GM12878 (cell line): ENCODE measurements around the gene AGBL4. TPM values are rescaled to one million over a fixed set of nuclear protein-coding genes. Genes with fewer than 3 reads are reported as not detected.

ENCODE experiments used
- ATAC-seq: fragments of 200-7000 bp; cut with Tn5 transposase; 3 replicates; pipeline ENCODE4 v1.9.1; 2020; ENCODE audit warnings: mild to moderate bottlenecking, moderate library complexity
- BruUV-seq: library from RNA; stranded (reverse); fragments of 400-500 nt; replicated peaks from 2 replicates; lab custom pipeline; 2021; lab: Mats Ljungman, UMichigan
- CTCF ChIA-PET: fragments of 300-600 bp; sonication (Branson Sonifier 250); formaldehyde crosslinking; extraction: SDS; loops from one replicate; lab custom pipeline; 2021; ENCODE audit warnings: inconsistent platforms; lab: Yijun Ruan, JAX
- POLR2A ChIA-PET: fragments of 350-600 bp; formaldehyde crosslinking; extraction: SDS; loops from one replicate; lab custom pipeline; 2021; ENCODE audit warnings: inconsistent platforms; lab: Charles Lee
- RAD21 ChIA-PET: fragments of 300-600 bp; sonication (Branson Sonifier 250); formaldehyde crosslinking; loops from one replicate; lab custom pipeline; 2023; ENCODE audit warnings: antibody characterized with exemption; ENCODE audit not compliant: unreplicated experiment; lab: Charles Lee
- SMC1A ChIA-PET: fragments of 300-600 bp; sonication (Branson Sonifier 250); formaldehyde crosslinking; loops from one replicate; lab custom pipeline; 2023; ENCODE audit not compliant: unreplicated experiment, uncharacterized antibody; lab: Charles Lee
- DNase-seq: peaks from one replicate; pipeline ENCODE4 v3.0.0-alpha.2; 2011; ENCODE audit warnings: low read depth, low spot score
- FAIRE-seq: peaks from 3 replicates; lab custom pipeline; 2011; peaks lifted over from hg19 to GRCh38; lab: Jason Lieb, UNC
- H2AFZ ChIP-seq: 2 replicates; pipeline ENCODE4 v1.6.0; 2011; ENCODE audit warnings: low read depth, low read length, control low read depth; ENCODE audit not compliant: control insufficient read depth
- H3K27ac ChIP-seq: 2 replicates; pipeline ENCODE4 v1.5.1; 2011; ENCODE audit warnings: control low read depth; ENCODE audit not compliant: control insufficient read depth, insufficient read depth
- H3K27me3 ChIP-seq, 2 experiments: replicated peaks in 1 of 2; 2 replicates each; pipeline versions ENCODE4 v1.6.0 to v1.6.1; 2011; ENCODE audit warnings: low read length in 1 of 2; ENCODE audit not compliant: control insufficient read depth in 2 of 2, insufficient read depth in 2 of 2
- H3K36me3 ChIP-seq, 2 experiments: 2 replicates each; pipeline ENCODE4 v1.5.1; 2011; ENCODE audit warnings: low read length in 1 of 2; ENCODE audit not compliant: control insufficient read depth in 2 of 2, insufficient read depth in 2 of 2
- H3K4me1 ChIP-seq: 2 replicates; pipeline ENCODE4 v1.6.1; 2011; ENCODE audit warnings: mild to moderate bottlenecking, low read length, moderate library complexity, mixed read lengths; ENCODE audit not compliant: control insufficient read depth, insufficient read depth
- H3K4me2 ChIP-seq: 2 replicates; pipeline ENCODE4 v1.6.0; 2011; ENCODE audit warnings: control low read depth; ENCODE audit not compliant: control insufficient read depth, insufficient read depth
- H3K4me3 ChIP-seq: fragments of 200-600 bp; sonication (generic); 2 replicates; pipeline ENCODE4 v1.5.1; 2016
- H3K79me2 ChIP-seq: 2 replicates; pipeline ENCODE4 v1.6.0; 2011; ENCODE audit warnings: low read length; ENCODE audit not compliant: control insufficient read depth, insufficient read depth
- H3K9ac ChIP-seq: 2 replicates; pipeline ENCODE4 v1.8.0; 2011; ENCODE audit warnings: low read length, control low read depth, mixed read lengths; ENCODE audit not compliant: control insufficient read depth, insufficient read depth
- H3K9me3 ChIP-seq: replicated peaks from 3 replicates; pipeline ENCODE4 v1.5.1; 2011; ENCODE audit warnings: mild to moderate bottlenecking, low read length; ENCODE audit not compliant: control insufficient read depth, insufficient read depth
- H4K20me1 ChIP-seq: 2 replicates; pipeline ENCODE4 v1.6.0; 2011; ENCODE audit not compliant: control insufficient read depth, insufficient read depth
- ASH2L ChIP-seq: fragments of 300-600, 200-600 bp; sonication (generic); IDR thresholded peaks from 2 replicates; pipeline ENCODE4 v1.6.1; 2017; ENCODE audit warnings: low read depth, mild to moderate bottlenecking, borderline replicate concordance
- DPF2 ChIP-seq: fragments of 450-650 bp; IDR thresholded peaks from 2 replicates; pipeline ENCODE4 v1.6.1; 2017; ENCODE audit warnings: mild to moderate bottlenecking
- EED ChIP-seq: sonication (generic); IDR thresholded peaks from 2 replicates; pipeline ENCODE4 v1.6.1; 2016; ENCODE audit warnings: antibody characterized with exemption, low read depth
- ESRRA ChIP-seq: IDR thresholded peaks from 2 replicates; pipeline ENCODE4 v1.6.1; 2012; ENCODE audit warnings: mild to moderate bottlenecking, low read length, improper control_type of control experiment
- HDGF ChIP-seq: fragments of 450-650 bp; IDR thresholded peaks from 2 replicates; pipeline ENCODE4 v1.6.1; 2016; ENCODE audit warnings: antibody characterized with exemption
- NFYB ChIP-seq: IDR thresholded peaks from 2 replicates; pipeline ENCODE4 v1.6.1; 2011; ENCODE audit warnings: low read depth, mild to moderate bottlenecking, low read length, improper control_type of control experiment, moderate library complexity; ENCODE audit not compliant: insufficient read depth
- RB1 ChIP-seq: fragments of 450-650 bp; formaldehyde crosslinking; IDR thresholded peaks from 2 replicates; pipeline ENCODE4 v1.6.1; 2017; ENCODE audit warnings: mild to moderate bottlenecking, borderline replicate concordance
- RELB ChIP-seq: fragments of 450-650 bp; IDR thresholded peaks from 2 replicates; pipeline ENCODE4 v1.6.1; 2017; ENCODE audit warnings: low read depth, mild to moderate bottlenecking, moderate library complexity
- ZNF24 ChIP-seq: fragments of 450-650 bp; IDR thresholded peaks from 2 replicates; pipeline ENCODE4 v1.6.1; 2017; ENCODE audit warnings: antibody characterized with exemption, mild to moderate bottlenecking
- WGBS: methylation state at CpG from one replicate; pipeline ENCODE4 v1.1.6; 2016; ENCODE audit warnings: low lambda C conversion rate; ENCODE audit not compliant: insufficient replicate concordance, insufficient coverage; ENCODE audit errors: missing lambda C conversion rate; 5-methylcytosine and 5-hydroxymethylcytosine counted together
- in situ Hi-C: fragments of 300-500 bp; cut with MboI; formaldehyde crosslinking; loops from 9 replicates; pipeline ENCODE4 v1.14.3; 2018; ENCODE audit warnings: mixed read lengths
- intact Hi-C: fragments of 100-400 bp; cut with micrococcal nuclease; formaldehyde crosslinking; loops from one replicate; pipeline ENCODE4 v1.14.2; 2022; ENCODE audit not compliant: unreplicated experiment
- polyA plus RNA-seq, 11 experiments: library from polyadenylated mRNA; depleted of rRNA in 4 of 11; unstranded in 6 of 11; stranded (reverse) in 5 of 11; fragments of >200 nt; fragmentation: Nextera tagmentation in 4 of 11; fragmentation: Illumina TruSeq in 1 of 11; extraction: Ambion mirVana in 4 of 11; extraction: Trizol in 1 of 11; gene quantifications; 1 replicate in 1 of 11; 2 replicates in 10 of 11; pipeline versions ENCODE4 v1.2.1 to v1.2.3, GENCODE V29; 2011 to 2016; ENCODE audit warnings: inconsistent platforms in 2 of 11, missing spikeins in 2 of 11, low read depth in 1 of 11
- total RNA-seq, 4 experiments: library from RNA; depleted of rRNA in 3 of 4; stranded (reverse); fragments of >200 nt in 3 of 4; fragmentation: Illumina TruSeq in 1 of 4; extraction: Trizol in 1 of 4; gene quantifications; 2 replicates each; pipeline versions ENCODE4 v1.2.1 to v1.2.3, GENCODE V29; 2013 to 2021

The AGBL4 gene
- total and polyA plus RNA-seq, 10 of the 15 experiments (the other 5 are each of a cell fraction or from before 2014, with no cell fraction given), result 0.31 TPM; not detected in 9

- TF ChIP-seq EED (no peak), HDGF (no peak), ESRRA (no peak), RB1 (no peak), ZNF24 (no peak), DPF2 (no peak), NFYB (no peak), RELB (no peak), ASH2L (no peak)
- TF ChIP-seq, all 136 proteins: peak for 0
- H3K79me2 ChIP-seq, result no peaks in the 10 kb centered on the region
- intact Hi-C loops (no loop called here), in situ Hi-C loops (no loop called here)
- CTCF ChIA-PET, result interaction anchor here (1.5 kb wide), 1 partner anchor 24 kb away, joined by 4 read pairs; no protein-coding TSS in a partner anchor
- WGBS, result 57% methylated on average over 3 of the region's 3 CpGs
- H3K9me3 ChIP-seq, result no peaks in the 10 kb centered on the region
- H3K4me3 ChIP-seq, result no peak overlapping the region
- SMC1A ChIA-PET, result interaction anchor here (0.6 to 1.5 kb wide), 2 partner anchors 11 to 835 kb away, joined by 3 to 5 read pairs; no protein-coding TSS in a partner anchor
- RAD21 ChIA-PET, result no interaction called here
- no peaks in the 10 kb centered on the region for H3K4me1 ChIP-seq
- POLR2A ChIA-PET, result no interaction called here
- H3K4me2 ChIP-seq, result no peak overlapping the region
- BruUV-seq, result no TSS peak
- H2AFZ ChIP-seq, result no peak overlapping the region
- no peaks in the 10 kb centered on the region for H3K36me3 ChIP-seq
- DNase-seq, result no peak
- no peak for FAIRE-seq
- H4K20me1 ChIP-seq, result no peaks in the 10 kb centered on the region
- H3K27ac ChIP-seq, result no peak overlapping the region
- no peaks in the 10 kb centered on the region for H3K27me3 ChIP-seq
- ATAC-seq, result no peak
- H3K9ac ChIP-seq, result no peak overlapping the region
Measured at GRCh38 chr1:48841461-48841860, 1182.3 kb downstream of the AGBL4 start.
